ENCODE data around the gene SMOC2. TPM values are rescaled to one million over a fixed set of nuclear protein-coding genes. Genes with fewer than 3 reads are reported as not detected.

The SMOC2 gene
- total RNA-seq, 6 experiments from 2014 or later: 0.42 to 3.5 (median 1.2) TPM

- no peaks in the 10 kb centered on the region for H3K27me3 ChIP-seq
- ATAC-seq (no peak), DNase-seq (no peak)
- H3K36me3 ChIP-seq: no peaks in the 10 kb centered on the region
- no peaks in the 10 kb centered on the region for H3K4me1 ChIP-seq
- no peak overlapping the region for H3K27ac ChIP-seq
- H3K4me3 ChIP-seq: no peak overlapping the region
- no peak for TF ChIP-seq POLR2A (IDR thresholded peaks at IDR 0.05)
- TF ChIP-seq, protein P1, sequence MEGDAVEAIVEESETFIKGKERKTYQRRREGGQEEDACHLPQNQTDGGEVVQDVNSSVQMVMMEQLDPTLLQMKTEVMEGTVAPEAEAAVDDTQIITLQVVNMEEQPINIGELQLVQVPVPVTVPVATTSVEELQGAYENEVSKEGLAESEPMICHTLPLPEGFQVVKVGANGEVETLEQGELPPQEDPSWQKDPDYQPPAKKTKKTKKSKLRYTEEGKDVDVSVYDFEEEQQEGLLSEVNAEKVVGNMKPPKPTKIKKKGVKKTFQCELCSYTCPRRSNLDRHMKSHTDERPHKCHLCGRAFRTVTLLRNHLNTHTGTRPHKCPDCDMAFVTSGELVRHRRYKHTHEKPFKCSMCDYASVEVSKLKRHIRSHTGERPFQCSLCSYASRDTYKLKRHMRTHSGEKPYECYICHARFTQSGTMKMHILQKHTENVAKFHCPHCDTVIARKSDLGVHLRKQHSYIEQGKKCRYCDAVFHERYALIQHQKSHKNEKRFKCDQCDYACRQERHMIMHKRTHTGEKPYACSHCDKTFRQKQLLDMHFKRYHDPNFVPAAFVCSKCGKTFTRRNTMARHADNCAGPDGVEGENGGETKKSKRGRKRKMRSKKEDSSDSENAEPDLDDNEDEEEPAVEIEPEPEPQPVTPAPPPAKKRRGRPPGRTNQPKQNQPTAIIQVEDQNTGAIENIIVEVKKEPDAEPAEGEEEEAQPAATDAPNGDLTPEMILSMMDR (IDR thresholded peaks at IDR 0.05): no peak
- intact Hi-C loops (cut with DNase I): no loop called here
- WGBS (ENCODE audit: insufficient coverage, low coverage, low lambda C conversion rate, missing lambda C conversion rate): 85% methylated on average over 10 of the region's 11 CpGs
- no peaks in the 10 kb centered on the region for H3K9me3 ChIP-seq
Observed at GRCh38 chr6:168599769-168600330, 158.9 kb downstream of the SMOC2 start.

DNA sequence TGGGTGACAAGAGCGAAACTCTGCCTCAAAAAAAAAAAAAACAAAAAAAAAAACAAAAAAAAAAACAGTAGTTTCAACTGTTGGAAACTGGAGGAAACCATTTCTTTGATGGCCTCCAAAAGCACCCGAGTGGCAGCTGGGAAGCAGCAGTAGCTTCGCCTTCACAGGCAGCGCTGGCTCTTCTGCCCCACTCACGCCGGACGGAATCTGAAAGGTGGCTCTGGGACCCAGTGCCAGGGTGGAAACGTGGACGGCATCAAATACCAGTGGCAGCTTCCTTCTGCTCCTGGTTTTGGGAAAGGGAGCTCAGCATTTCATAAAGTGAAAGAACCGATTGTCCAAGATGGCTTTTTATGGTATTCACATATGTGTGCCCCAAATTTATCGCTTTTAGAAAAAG lies 159.4 kb downstream of the SMOC2 start:
- no peaks in the 10 kb centered on the region for H3K36me3 ChIP-seq
- H3K4me1 ChIP-seq: no peaks in the 10 kb centered on the region
- H3K9me3 ChIP-seq: no peaks in the 10 kb centered on the region
- no peaks in the 10 kb centered on the region for H3K27me3 ChIP-seq
- H3K27ac ChIP-seq: no peak overlapping the region
- ATAC-seq: no peak
- intact Hi-C loops (cut with DNase I): no loop called here
- DNase-seq: no peak
- H3K4me3 ChIP-seq: no peak overlapping the region
- WGBS (ENCODE audit: insufficient coverage, low coverage, low lambda C conversion rate, missing lambda C conversion rate): 81% methylated on average over 4 of the region's 11 CpGs
- TF ChIP-seq POLR2A (IDR thresholded peaks at IDR 0.05): no peak
- TF ChIP-seq, protein P1 (IDR thresholded peaks at IDR 0.05): no peak

DNA sequence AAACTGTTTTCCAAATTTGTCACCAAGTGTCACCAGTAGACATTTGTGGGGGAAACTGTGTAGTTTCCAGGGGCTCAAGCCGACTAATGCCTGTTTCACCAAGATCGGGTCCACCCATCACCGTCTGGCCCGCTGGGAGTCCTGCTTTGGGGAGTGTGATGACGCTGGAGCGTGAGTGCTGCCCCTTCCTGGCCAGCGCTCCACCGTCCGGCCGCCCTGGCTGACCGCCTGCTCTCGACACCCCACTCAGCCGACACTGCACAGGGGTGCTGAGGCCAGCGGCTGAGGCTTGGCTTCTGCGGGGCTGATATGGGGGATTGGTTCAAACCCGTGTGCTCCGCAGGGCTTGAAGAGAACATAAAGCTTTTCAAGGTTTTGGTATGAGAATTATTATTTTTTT lies 160.1 kb downstream of the SMOC2 start:
- Histone ChIP-seq H3K4me3 (no peak overlapping the region), H3K4me1 (no peaks in the 10 kb centered on the region), H3K27me3 (no peaks in the 10 kb centered on the region), H3K36me3 (no peaks in the 10 kb centered on the region), H3K9me3 (no peaks in the 10 kb centered on the region), H3K27ac (no peak overlapping the region)
- 91% methylated on average over 8 of the region's 17 CpGs for WGBS (ENCODE audit: insufficient coverage, low coverage, low lambda C conversion rate, missing lambda C conversion rate)
- intact Hi-C loops (cut with DNase I): no loop called here
- TF ChIP-seq POLR2A (IDR thresholded peaks at IDR 0.05): no peak
- TF ChIP-seq, protein P1 (IDR thresholded peaks at IDR 0.05): no peak
- no peak for DNase-seq
- peak in 1 of 4 donors; percentile 11 for ATAC-seq

GRCh38 chr6:168601546-168601945 lies 160.6 kb downstream of the SMOC2 start:
- 70% methylated on average over 7 of the region's 10 CpGs for WGBS (ENCODE audit: insufficient coverage, low coverage, low lambda C conversion rate, missing lambda C conversion rate)
- H3K27ac ChIP-seq: no peak overlapping the region
- TF ChIP-seq POLR2A (IDR thresholded peaks at IDR 0.05): no peak
- TF ChIP-seq, protein P1 (IDR thresholded peaks at IDR 0.05): no peak
- intact Hi-C loops (cut with DNase I): no loop called here
- no peak for DNase-seq
- no peaks in the 10 kb centered on the region for H3K27me3 ChIP-seq
- H3K36me3 ChIP-seq: no peaks in the 10 kb centered on the region
- no peaks in the 10 kb centered on the region for H3K4me1 ChIP-seq
- no peak overlapping the region for H3K4me3 ChIP-seq
- ATAC-seq: no peak
- no peaks in the 10 kb centered on the region for H3K9me3 ChIP-seq

DNA sequence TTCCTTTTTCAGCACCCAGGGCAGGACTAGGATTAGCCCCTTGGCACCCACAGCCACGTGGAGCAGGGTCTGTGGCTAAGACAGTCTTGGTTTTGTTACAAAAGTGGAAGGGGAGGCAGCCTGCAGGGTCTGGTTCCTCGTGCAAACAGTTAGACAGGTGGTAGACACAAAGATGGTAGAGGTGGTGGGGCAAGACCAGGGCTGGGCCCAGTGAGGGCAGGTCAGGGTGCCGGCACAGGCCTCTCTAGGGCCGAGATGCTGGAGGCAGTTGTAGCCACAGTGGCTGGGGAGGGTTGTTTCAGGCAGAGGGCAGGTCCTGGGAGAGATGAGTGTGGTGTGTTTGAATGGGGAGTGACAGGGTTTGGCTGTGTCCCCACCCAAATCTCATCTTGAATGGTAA lies 161.6 kb downstream of the SMOC2 start:
- Histone ChIP-seq H3K9me3 (no peaks in the 10 kb centered on the region), H3K36me3 (no peaks in the 10 kb centered on the region), H3K4me1 (no peaks in the 10 kb centered on the region), H3K27me3 (no peaks in the 10 kb centered on the region), H3K27ac (no peak overlapping the region), H3K4me3 (no peak overlapping the region)
- TF ChIP-seq POLR2A (IDR thresholded peaks at IDR 0.05): no peak
- TF ChIP-seq, protein P1 (IDR thresholded peaks at IDR 0.05): no peak
- DNase-seq (no peak), ATAC-seq (no peak)
- WGBS (ENCODE audit: insufficient coverage, low coverage, low lambda C conversion rate, missing lambda C conversion rate): 33% methylated on average over 1 of the region's 4 CpGs
- intact Hi-C loops (cut with DNase I): no loop called here
